ENCODE results near the gene ATP10D. TPM values are rescaled to one million over a fixed set of nuclear protein-coding genes. Genes with fewer than 3 reads are reported as not detected.
A peak's percentile ranks its signal among the peaks of the same experiment; 100 is the strongest.

ATP10D gene
- total and polyA plus RNA-seq, 11 donors: 2.2 to 22.1 (median 7.8) TPM

DNA sequence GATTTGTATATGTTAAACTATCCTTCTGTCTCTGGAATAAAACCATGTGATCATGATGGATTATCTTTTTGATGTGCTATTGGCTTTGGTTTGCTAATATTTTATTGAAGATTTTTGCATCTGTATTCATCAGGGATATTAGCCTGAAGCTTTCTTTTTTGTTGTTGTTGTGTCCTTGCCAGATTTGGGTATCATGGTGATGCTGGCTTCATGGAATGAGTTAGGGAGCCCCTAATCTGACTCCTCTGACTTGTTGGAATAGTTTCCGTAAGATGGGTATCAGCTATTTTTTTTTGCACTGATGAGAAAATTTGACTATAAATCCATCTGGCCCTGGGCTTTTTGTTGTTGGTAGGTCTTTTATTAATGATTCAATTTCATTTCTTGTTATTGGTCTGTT is 45.7 kb downstream of the ATP10D start:
- WGBS, 4 donors: 95 to 100% (median 96%) methylated on average over 1 of the region's 1 CpG
- no peaks in the 10 kb centered on the region for H3K27me3 ChIP-seq
- H3K36me3 ChIP-seq: peaks cover 0 to 64% (median 22%) of the 10 kb centered on the region in 9 donors
- no peak overlapping the region for H3K4me3 ChIP-seq
- H3K4me1 ChIP-seq: peaks cover 0 to 30% (median 15%) of the 10 kb centered on the region in 12 donors
- DNase-seq: no peak
- peaks cover 0 to 16% (median 8%) of the 10 kb centered on the region in 12 donors for H3K9me3 ChIP-seq
- ATAC-seq: no peak
- no peak for TF ChIP-seq POLR2A (IDR thresholded peaks at IDR 0.05)
- TF ChIP-seq, protein P1, sequence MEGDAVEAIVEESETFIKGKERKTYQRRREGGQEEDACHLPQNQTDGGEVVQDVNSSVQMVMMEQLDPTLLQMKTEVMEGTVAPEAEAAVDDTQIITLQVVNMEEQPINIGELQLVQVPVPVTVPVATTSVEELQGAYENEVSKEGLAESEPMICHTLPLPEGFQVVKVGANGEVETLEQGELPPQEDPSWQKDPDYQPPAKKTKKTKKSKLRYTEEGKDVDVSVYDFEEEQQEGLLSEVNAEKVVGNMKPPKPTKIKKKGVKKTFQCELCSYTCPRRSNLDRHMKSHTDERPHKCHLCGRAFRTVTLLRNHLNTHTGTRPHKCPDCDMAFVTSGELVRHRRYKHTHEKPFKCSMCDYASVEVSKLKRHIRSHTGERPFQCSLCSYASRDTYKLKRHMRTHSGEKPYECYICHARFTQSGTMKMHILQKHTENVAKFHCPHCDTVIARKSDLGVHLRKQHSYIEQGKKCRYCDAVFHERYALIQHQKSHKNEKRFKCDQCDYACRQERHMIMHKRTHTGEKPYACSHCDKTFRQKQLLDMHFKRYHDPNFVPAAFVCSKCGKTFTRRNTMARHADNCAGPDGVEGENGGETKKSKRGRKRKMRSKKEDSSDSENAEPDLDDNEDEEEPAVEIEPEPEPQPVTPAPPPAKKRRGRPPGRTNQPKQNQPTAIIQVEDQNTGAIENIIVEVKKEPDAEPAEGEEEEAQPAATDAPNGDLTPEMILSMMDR (IDR thresholded peaks at IDR 0.05): no peak
- peak overlapping the region in 3 of 12 donors; percentile 37 to 59 (median 46) for H3K27ac ChIP-seq
- intact Hi-C loops (cut with DNase I): loop anchor here in 1 of 10 donors (2.0 kb wide), 1 partner anchor 68 kb away; the partner anchor contains the start of gene COMMD8

DNA sequence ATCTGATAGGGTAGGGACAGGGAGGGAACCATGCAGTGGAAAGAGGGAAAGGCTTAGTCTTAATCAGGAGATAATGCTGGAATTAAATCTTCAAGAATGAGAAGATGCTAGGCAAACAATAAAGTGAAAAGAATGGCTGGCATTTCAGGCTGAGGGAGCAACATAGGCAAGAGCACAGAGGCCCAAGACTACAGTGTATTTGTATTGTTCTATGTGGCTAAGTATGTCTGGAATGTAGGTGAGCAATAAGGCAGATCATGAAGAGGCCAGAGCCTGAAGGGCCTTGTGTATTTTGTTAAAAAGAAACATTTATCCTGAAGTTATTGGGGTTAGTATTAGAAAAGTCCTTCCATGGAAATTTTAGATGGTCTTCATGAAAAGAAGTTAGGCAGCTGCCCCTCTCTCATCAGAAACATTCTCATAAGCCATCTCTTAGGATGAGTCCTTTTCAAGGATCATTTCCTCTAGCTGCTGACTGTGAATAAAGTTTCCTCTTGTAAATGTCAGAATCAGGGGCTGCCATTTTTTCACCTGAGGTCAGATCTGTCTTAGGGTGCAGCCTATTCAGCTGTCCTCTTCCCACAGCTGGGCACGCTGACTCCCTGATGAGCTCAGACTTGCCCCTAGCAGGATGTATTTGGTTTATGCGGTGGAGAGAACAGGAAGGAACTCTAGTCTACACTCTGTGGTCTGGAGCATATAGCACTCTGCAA is 46.3 kb downstream of the ATP10D start:
- peak overlapping the region in 9 of 12 donors; percentile 3 to 59 (median 24) for H3K27ac ChIP-seq
- WGBS, 4 donors: 38 to 64% (median 55%) methylated on average over 2 of the region's 2 CpGs
- no peak for TF ChIP-seq POLR2A (IDR thresholded peaks at IDR 0.05)
- TF ChIP-seq, protein P1 (IDR thresholded peaks at IDR 0.05): no peak
- H3K4me1 ChIP-seq: peaks cover 0 to 28% (median 14%) of the 10 kb centered on the region in 12 donors
- peaks cover 0 to 64% (median 27%) of the 10 kb centered on the region in 9 donors for H3K36me3 ChIP-seq
- DNase-seq (peak in 4 of 5 donors; percentile 13 to 35 (median 24)), ATAC-seq (peak; percentile 42 to 89 (median 88))
- intact Hi-C loops (cut with DNase I): loop anchor here in 1 of 10 donors (2.0 kb wide), 1 partner anchor 69 kb away; the partner anchor contains the start of gene COMMD8
- no peaks in the 10 kb centered on the region for H3K27me3 ChIP-seq
- no peak overlapping the region for H3K4me3 ChIP-seq
- peaks cover 0 to 16% (median 8%) of the 10 kb centered on the region in 12 donors for H3K9me3 ChIP-seq

- intact Hi-C loops (cut with DNase I): loop anchor here in 1 of 10 donors (2.0 kb wide), 1 partner anchor 69 kb away; the partner anchor contains the start of gene COMMD8
- DNase-seq (no peak), ATAC-seq (peak; percentile 52 to 74 (median 64))
- H3K4me3 ChIP-seq: no peak overlapping the region
- H3K27me3 ChIP-seq: no peaks in the 10 kb centered on the region
- peaks cover 0 to 28% (median 14%) of the 10 kb centered on the region in 12 donors for H3K4me1 ChIP-seq
- 35 to 53% (median 40%) methylated on average over 2 of the region's 2 CpGs for WGBS, 4 donors
- peaks cover 0 to 16% (median 8%) of the 10 kb centered on the region in 12 donors for H3K9me3 ChIP-seq
- TF ChIP-seq, protein P1 (IDR thresholded peaks at IDR 0.05): no peak
- no peak for TF ChIP-seq POLR2A (IDR thresholded peaks at IDR 0.05)
- peak overlapping the region in 8 of 12 donors; percentile 5 to 59 (median 26) for H3K27ac ChIP-seq
- H3K36me3 ChIP-seq: peaks cover 0 to 64% (median 32%) of the 10 kb centered on the region in 9 donors
Observed at GRCh38 chr4:47531954-47532321, 46.9 kb downstream of the ATP10D start.

DNA sequence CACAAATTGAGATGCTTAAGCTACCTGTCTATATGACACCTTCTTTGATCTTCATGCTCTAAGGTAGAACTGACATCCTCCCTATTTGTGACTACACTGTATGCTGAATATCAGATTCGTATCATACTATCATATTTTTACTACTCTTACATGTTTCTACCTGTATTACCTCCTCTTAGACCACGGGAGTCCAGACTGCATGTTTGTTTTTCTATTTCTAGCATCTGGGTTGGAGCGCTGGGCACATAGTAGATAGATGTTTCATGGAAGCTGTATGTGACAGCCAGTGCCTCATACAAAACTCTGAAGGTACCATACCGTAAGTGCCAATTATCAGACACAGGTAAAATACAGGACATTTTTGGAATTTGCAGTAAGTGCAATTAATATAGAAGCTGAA is 47.6 kb downstream of the ATP10D start:
- Histone ChIP-seq H3K4me3 (no peak overlapping the region), H3K27me3 (no peaks in the 10 kb centered on the region), H3K27ac (peak overlapping the region in 4 of 12 donors; percentile 24 to 59 (median 32)), H3K36me3 (peaks cover 0 to 64% (median 32%) of the 10 kb centered on the region in 9 donors), H3K4me1 (peaks cover 0 to 28% (median 14%) of the 10 kb centered on the region in 12 donors), H3K9me3 (peaks cover 0 to 16% (median 8%) of the 10 kb centered on the region in 12 donors)
- intact Hi-C loops (cut with DNase I): no loop called here
- no peak for ATAC-seq
- DNase-seq: no peak
- 67 to 94% (median 81%) methylated on average over 4 of the region's 4 CpGs for WGBS, 4 donors
- TF ChIP-seq, protein P1 (IDR thresholded peaks at IDR 0.05): no peak
- TF ChIP-seq POLR2A (IDR thresholded peaks at IDR 0.05): no peak

Data from heart left ventricle (tissue), 16 donors.